HuH-7.5 (cell line): Measurements from ENCODE around the gene GPR37.

ENCODE experiments used
- DNase-seq: peaks from one replicate; pipeline ENCODE4 v3.0.0; 2011; ENCODE audit warnings: low spot score

Gene GPR37

GRCh38 chr7:124779620-124780019, 14.0 kb upstream of the GPR37 start:
- no peak for DNase-seq

DNA sequence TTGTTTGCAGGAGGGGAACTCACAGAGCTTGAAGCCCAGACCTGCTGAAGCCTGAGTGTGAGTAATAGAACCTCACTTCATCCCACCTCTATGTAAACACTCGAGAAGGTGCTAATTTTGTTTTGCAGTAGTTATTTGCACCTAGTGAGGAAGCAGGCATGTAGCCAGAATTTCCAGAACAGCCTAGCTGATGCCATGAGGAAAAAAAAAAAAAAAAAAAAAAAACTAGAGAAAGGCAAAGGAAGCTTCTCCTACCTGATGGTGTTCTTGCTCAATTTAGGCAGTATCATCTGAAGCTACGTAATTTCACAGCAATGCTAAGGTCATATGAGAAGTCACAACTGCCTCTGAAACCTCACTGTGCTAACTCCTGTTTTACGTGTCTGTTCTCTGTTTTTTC, 13.6 kb upstream of the GPR37 start:
- DNase-seq, result no peak

GRCh38 chr7:124777268-124777667, 11.7 kb upstream of the GPR37 start:
- DNase-seq, result no peak

DNA sequence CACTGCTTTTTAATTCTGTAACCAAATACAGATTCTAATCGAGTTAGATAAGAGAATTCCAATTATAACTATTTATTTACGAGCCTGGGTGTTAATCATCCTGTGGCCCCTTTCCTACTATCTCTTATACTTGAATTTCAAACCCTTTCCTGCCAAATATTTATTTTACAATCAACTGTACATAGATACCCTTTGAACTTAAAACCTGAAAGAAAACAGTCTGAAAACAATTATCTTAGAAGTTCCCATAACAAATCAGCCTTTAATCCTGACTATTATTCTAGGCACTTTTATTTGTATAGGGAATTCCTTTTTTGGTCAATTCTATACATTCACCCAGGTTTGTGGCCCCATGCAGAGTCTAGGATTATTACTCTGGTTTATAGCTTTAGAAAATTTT, 10.6 kb upstream of the GPR37 start:
- no peak for DNase-seq

DNA sequence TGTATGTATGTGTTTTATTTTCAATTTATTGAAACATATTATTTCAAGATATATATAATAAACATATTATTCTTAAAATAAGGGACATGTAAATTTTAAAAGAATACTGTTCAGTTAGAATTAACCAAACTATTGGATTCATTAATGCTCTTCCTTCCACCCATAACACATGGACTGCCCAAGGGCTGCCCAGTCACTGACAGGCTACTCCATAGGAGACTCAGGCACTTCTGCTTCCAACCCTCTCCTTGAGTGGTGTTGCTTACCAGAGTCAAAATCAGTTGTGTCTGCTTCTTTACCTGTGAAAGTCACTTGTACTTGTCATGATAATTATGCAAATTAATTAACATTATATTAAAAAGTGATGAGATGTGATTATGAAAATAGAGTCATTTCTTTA, 9.8 kb upstream of the GPR37 start:
- DNase-seq, result no peak

DNA sequence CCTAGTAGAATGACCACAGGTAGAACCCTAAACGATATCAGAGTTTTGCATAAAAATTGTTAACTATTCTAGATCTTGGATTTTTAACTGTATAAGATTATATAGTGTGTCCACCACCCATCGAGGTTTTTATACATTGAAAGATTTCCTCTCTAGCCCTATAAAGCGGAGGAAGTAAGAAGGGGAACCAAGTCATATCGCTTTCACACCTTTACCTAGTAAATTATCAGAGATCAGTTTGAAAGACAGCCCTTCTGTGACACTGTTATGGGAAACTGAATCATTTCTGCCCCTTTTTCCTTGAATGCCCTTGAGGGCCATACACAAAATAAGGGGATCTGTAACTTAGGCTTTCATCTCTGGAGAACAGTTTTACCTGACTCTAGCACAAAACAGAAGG, 8.3 kb upstream of the GPR37 start:
- no peak for DNase-seq

- DNase-seq, result no peak
Measured at GRCh38 chr7:124773339-124773738, 7.7 kb upstream of the GPR37 start.

- DNase-seq, result no peak
Measured at GRCh38 chr7:124769136-124769535, 3.5 kb upstream of the GPR37 start.

GRCh38 chr7:124768525-124768924, 2.9 kb upstream of the GPR37 start:
- no peak for DNase-seq

GRCh38 chr7:124764847-124765400, 668 bp downstream of the GPR37 start:
- DNase-seq, result peak; percentile 59

GRCh38 chr7:124764051-124764846, 1.3 kb downstream of the GPR37 start:
- peak; percentile 23 for DNase-seq

GRCh38 chr7:124762611-124763143, 2.9 kb downstream of the GPR37 start:
- DNase-seq, result peak; percentile 56

DNA sequence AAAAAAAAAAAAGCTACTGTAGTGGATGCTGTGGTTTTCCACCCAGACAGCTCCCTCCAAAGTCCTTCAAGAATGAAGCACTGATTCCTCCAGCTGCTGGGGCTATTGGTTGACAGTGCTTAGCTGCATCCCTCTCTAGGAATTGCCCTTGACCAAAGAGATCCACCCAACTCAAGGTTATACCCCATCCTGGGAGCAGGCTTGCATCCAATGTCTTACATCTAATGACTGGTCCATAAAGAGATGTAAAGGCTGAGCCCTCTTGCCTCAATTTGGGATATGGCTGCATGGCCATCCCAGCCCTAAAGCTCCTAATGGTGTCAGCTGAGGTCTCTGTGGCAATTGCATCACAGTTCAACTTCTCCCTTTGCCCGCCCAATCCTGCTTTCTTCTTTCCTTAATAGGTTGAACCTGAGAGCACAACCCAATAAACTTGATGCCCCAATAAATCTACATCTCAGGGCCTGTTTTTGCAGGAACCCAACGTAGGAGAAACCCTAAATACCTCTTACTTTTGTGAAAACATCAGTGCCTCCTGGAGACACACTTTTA, 4.4 kb downstream of the GPR37 start:
- DNase-seq, result no peak

DNA sequence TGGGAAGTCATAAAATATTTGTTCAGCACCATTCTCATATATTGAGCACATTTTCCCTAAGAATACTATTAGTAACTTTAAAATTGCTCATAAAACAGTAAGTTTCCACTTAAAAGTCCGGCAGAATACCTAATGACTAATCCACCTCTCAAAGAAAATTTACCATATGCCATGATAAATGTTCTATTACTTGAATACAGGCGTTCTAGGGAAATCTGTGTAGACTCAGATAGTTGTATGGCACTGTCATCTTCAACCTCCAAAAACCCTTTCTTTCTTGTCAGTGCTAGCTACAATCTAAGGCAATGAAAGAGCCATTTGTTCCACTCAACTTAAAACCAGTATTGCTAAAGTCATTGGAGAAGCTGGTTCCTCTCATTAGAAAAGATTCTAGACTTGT, 7.3 kb downstream of the GPR37 start:
- DNase-seq, result no peak

GRCh38 chr7:124754576-124755268, 10.9 kb downstream of the GPR37 start:
- DNase-seq, result no peak

- no peak for DNase-seq
Measured at GRCh38 chr7:124752310-124752709, 13.3 kb downstream of the GPR37 start.

DNA sequence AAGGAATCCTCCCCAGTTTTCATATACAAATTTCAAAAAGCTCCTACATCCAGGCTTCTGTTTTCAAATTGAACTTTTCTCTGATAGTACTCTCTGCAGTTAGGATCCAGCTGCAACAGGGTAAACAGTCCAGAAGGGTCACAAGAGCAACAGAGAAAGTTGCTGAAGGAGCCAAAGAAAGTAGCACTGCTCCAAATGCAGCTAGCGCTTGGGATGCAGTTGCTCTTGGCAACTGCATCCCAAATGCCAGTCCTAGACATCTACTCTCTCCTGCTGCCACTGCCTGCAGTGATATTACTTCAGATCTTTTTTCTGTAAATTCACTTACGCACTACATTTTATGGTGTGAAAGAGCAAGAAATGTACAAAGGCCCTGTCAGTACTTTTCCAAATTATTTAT, 14.6 kb downstream of the GPR37 start:
- no peak for DNase-seq

- no peak for DNase-seq
Measured at GRCh38 chr7:124747072-124747471, 18.5 kb downstream of the GPR37 start.

- DNase-seq, result no peak
Measured at GRCh38 chr7:124738639-124739038, 27.0 kb downstream of the GPR37 start.

- DNase-seq, result no peak
Measured at GRCh38 chr7:124737760-124738300, 27.8 kb downstream of the GPR37 start.

GRCh38 chr7:124728610-124729009, 37.0 kb downstream of the GPR37 start:
- no peak for DNase-seq

GRCh38 chr7:124724507-124725192, 40.9 kb downstream of the GPR37 start:
- no peak for DNase-seq
